Fibroblast of lung (primary cell): ENCODE results near the gene NFATC3. TPM values are rescaled to one million over a fixed set of nuclear protein-coding genes. Genes with fewer than 3 reads are reported as not detected.

Source experiments
- DNase-seq, 2 donors: peaks; one replicate each; pipeline versions ENCODE4 v3.0.0 to v3.0.0-alpha.2; 2010; ENCODE audit warnings: low read depth in 2 of 2
- H2AFZ ChIP-seq: 2 replicates; pipeline ENCODE4 v1.5.1; 2012; ENCODE audit warnings: low read length, control low read depth, inconsistent platforms
- H3K27ac ChIP-seq: 2 replicates; pipeline ENCODE4 v1.5.1; 2011; ENCODE audit warnings: low read length, control low read depth; ENCODE audit not compliant: insufficient read depth
- H3K27me3 ChIP-seq: 2 replicates; pipeline ENCODE4 v1.5.1; 2011; ENCODE audit warnings: mild to moderate bottlenecking, low read length; ENCODE audit not compliant: control insufficient read depth, insufficient read depth
- H3K36me3 ChIP-seq: 2 replicates; pipeline ENCODE4 v1.5.1; 2011; ENCODE audit warnings: low read length; ENCODE audit not compliant: control insufficient read depth, insufficient read depth
- H3K4me1 ChIP-seq: 2 replicates; pipeline ENCODE4 v1.5.1; 2011; ENCODE audit warnings: low read length; ENCODE audit not compliant: control insufficient read depth, insufficient read depth; ENCODE audit errors: extremely low read depth
- H3K4me2 ChIP-seq: 2 replicates; pipeline ENCODE4 v1.5.1; 2011; ENCODE audit warnings: low read length, control low read depth; ENCODE audit not compliant: insufficient read depth; ENCODE audit errors: extremely low read depth
- H3K4me3 ChIP-seq, 4 experiments: fragments of 200-600 bp in 1 of 4; sonication (generic) in 1 of 4; replicated peaks in 1 of 4; 2 replicates each; pipeline ENCODE4 v1.5.1; 2011 to 2016; ENCODE audit warnings: low read length in 4 of 4, low read depth in 3 of 4, mild to moderate bottlenecking in 3 of 4, control low read depth in 2 of 4, inconsistent platforms in 1 of 4, mixed read lengths in 1 of 4; ENCODE audit not compliant: insufficient read depth in 1 of 4; ENCODE audit errors: control extremely low read depth in 1 of 4
- H3K79me2 ChIP-seq: 2 replicates; pipeline ENCODE4 v1.5.1; 2012; ENCODE audit warnings: mild to moderate bottlenecking, low read length, inconsistent platforms; ENCODE audit not compliant: control insufficient read depth, insufficient read depth
- H3K9ac ChIP-seq: 2 replicates; pipeline ENCODE4 v1.5.1; 2011; ENCODE audit warnings: mild to moderate bottlenecking, low read length, control low read depth; ENCODE audit not compliant: insufficient read depth
- H3K9me3 ChIP-seq: 2 replicates; pipeline ENCODE4 v1.5.1; 2012; ENCODE audit warnings: low read depth, low read length; ENCODE audit not compliant: control insufficient read depth, insufficient read depth
- H4K20me1 ChIP-seq: 2 replicates; pipeline ENCODE4 v1.5.1; 2011; ENCODE audit warnings: low read length; ENCODE audit not compliant: control insufficient read depth, insufficient read depth; ENCODE audit errors: extremely low read depth
- CTCF ChIP-seq, 2 donors: IDR thresholded peaks in 1 of 2; conservative IDR thresholded peaks in 1 of 2; 1 replicate in 1 of 2; 2 replicates in 1 of 2; pipeline ENCODE4 v1.5.1; 2011 to 2012; ENCODE audit warnings: low read length in 2 of 2, control low read depth in 1 of 2, inconsistent platforms in 1 of 2, low read depth in 1 of 2, mild to moderate bottlenecking in 1 of 2
- EZH2 ChIP-seq: IDR thresholded peaks from 2 replicates; pipeline ENCODE4 v1.5.1; 2012; ENCODE audit warnings: low read length, control low read depth, mild to moderate bottlenecking; ENCODE audit errors: missing control alignments
- polyA plus RNA-seq, 2 donors: library from polyadenylated mRNA; depleted of rRNA in 1 of 2; stranded (reverse) in 1 of 2; unstranded in 1 of 2; fragments of >200 nt; gene quantifications; 2 replicates each; pipeline ENCODE4 v1.2.1, GENCODE V29; 2011 to 2012; ENCODE audit warnings: missing spikeins in 1 of 2
- total RNA-seq: library from RNA; depleted of rRNA; stranded (reverse); fragments of >200 nt; gene quantifications from 2 replicates; pipeline ENCODE4 v1.2.1, GENCODE V29; 2014

NFATC3 gene
- total and polyA plus RNA-seq, 2 donors (not counting 1 experiment from before 2014, with no cell fraction given): 9.6 to 10.6 TPM

GRCh38 chr16:68230176-68230571, 145.0 kb downstream of the NFATC3 start:
- H3K4me1 ChIP-seq: peaks cover 3% of the 10 kb centered on the region

GRCh38 chr16:68230956-68231355, 145.8 kb downstream of the NFATC3 start:
- Histone ChIP-seq H3K27ac (no peak overlapping the region), H3K9ac (no peak overlapping the region), H3K9me3 (no peaks in the 10 kb centered on the region), H3K4me3 (no peak overlapping the region), H3K36me3 (peaks cover 2% of the 10 kb centered on the region), H3K27me3 (no peaks in the 10 kb centered on the region), H3K4me1 (peaks cover 3% of the 10 kb centered on the region), H3K79me2 (no peaks in the 10 kb centered on the region), H2AFZ (no peak overlapping the region), H3K4me2 (no peak overlapping the region), H4K20me1 (no peaks in the 10 kb centered on the region)
- no peak for DNase-seq
- no peak for TF ChIP-seq CTCF (conservative IDR thresholded peaks at IDR 0.05 in 1 of 2, IDR thresholded peaks at IDR 0.05 in 1 of 2; ENCODE audit: low read depth in 1 of 2, low read length in 2 of 2)
- no peak for TF ChIP-seq EZH2

More at GRCh38 chr16:68230176-68230571, 145.0 kb downstream of the NFATC3 start:
- H3K79me2 ChIP-seq: no peaks in the 10 kb centered on the region
- no peak for DNase-seq
- H3K27me3 ChIP-seq: no peaks in the 10 kb centered on the region
- no peaks in the 10 kb centered on the region for H4K20me1 ChIP-seq
- H2AFZ ChIP-seq: no peak overlapping the region
- no peak overlapping the region for H3K9ac ChIP-seq
- no peak overlapping the region for H3K27ac ChIP-seq
- TF ChIP-seq EZH2 (no peak), CTCF (conservative IDR thresholded peaks at IDR 0.05 in 1 of 2, IDR thresholded peaks at IDR 0.05 in 1 of 2; ENCODE audit: low read depth in 1 of 2, low read length in 2 of 2) (no peak)
- no peaks in the 10 kb centered on the region for H3K9me3 ChIP-seq
- no peak overlapping the region for H3K4me2 ChIP-seq
- H3K4me3 ChIP-seq: no peak overlapping the region
- H3K36me3 ChIP-seq: peaks cover 2% of the 10 kb centered on the region

GRCh38 chr16:68231384-68232136, 146.4 kb downstream of the NFATC3 start:
- no peak for DNase-seq
- Histone ChIP-seq H3K79me2 (no peaks in the 10 kb centered on the region), H3K4me2 (no peak overlapping the region), H3K4me3 (no peak overlapping the region), H4K20me1 (no peaks in the 10 kb centered on the region), H3K27me3 (no peaks in the 10 kb centered on the region), H3K9me3 (no peaks in the 10 kb centered on the region), H2AFZ (no peak overlapping the region), H3K27ac (no peak overlapping the region), H3K9ac (no peak overlapping the region), H3K36me3 (peaks cover 2% of the 10 kb centered on the region), H3K4me1 (peaks cover 3% of the 10 kb centered on the region)
- TF ChIP-seq EZH2 (no peak), CTCF (conservative IDR thresholded peaks at IDR 0.05 in 1 of 2, IDR thresholded peaks at IDR 0.05 in 1 of 2; ENCODE audit: low read depth in 1 of 2, low read length in 2 of 2) (no peak)
